NCI-H446 (cell line): ENCODE measurements around the gene LCOR.
"Not testable (repeated sequence)": the region's sequence is repeated elsewhere in the genome, so short reads cannot be mapped to it uniquely, and the experiment has no call there.

Experiments used
- DNase-seq, 2 experiments: peaks; one replicate each; lab custom pipeline; 2025; lab: John Stamatoyannopoulos, UW

LCOR gene

GRCh38 chr10:96935810-96936209 is 103.7 kb downstream of the LCOR start:
- DNase-seq: no peak

- DNase-seq: not testable (repeated sequence)
Observed at GRCh38 chr10:96943161-96943560, 111.1 kb downstream of the LCOR start.

GRCh38 chr10:96947036-96947435 is 114.9 kb downstream of the LCOR start:
- DNase-seq: no peak

- no peak for DNase-seq
Observed at GRCh38 chr10:96949039-96949683, 117.1 kb downstream of the LCOR start.

GRCh38 chr10:96951954-96952353 is 119.9 kb downstream of the LCOR start:
- DNase-seq: no peak

DNA sequence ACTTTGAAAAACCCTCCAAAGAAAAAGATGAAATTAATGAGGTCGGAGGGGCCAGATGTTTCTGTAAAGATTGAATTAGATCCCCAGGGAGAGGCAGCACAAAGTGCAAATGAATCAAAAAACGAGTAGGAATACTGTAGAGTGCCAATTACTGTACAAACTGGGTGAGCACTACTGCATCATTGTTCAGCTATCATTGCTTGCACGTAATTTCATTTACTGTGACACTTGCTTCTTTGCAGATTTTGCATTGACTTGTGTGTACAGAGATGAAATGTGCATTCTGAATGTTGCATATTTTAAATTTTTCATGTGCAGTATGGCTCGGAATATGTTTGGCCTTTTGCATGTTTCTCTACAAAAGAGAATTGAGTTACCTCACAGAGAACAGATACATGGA is 123.7 kb downstream of the LCOR start:
- no peak for DNase-seq

DNA sequence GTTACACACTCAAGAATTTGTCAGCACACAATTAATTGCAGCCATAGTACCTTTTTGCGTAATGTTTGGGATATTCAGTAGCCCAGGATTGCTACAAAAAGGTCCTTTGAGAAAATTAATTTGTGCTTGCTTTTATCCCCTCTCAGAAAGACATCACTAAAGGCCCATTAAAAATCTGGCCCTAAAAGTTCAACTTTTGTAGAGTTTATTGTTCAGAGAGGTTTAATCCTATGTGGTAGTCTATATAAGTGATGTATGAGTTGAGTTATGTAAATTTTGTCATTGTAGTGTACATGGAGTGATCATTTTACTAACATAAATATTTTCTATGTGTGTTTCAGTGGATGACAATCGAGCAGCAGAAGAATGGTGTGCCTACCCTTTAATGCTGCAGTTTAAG is 126.0 kb downstream of the LCOR start:
- DNase-seq: no peak

DNA sequence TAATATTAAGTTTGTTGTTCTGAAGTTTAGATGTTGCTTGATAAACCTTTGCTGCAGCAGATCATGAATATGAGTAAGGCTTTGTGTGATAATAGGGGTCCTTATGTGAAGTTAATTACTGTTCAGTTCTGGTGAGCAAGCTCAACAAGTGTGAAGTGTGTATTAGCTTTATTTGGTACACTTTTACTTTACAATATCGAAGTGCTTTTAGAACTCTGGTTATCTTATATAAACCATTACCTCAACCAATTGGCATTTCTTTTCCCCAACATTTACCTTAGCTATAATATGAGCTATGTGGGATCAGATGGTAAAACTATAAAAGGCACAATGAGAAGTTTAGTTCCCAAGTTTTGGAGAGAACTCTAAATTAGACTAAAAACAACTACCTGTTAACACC is 127.6 kb downstream of the LCOR start:
- DNase-seq: no peak

DNA sequence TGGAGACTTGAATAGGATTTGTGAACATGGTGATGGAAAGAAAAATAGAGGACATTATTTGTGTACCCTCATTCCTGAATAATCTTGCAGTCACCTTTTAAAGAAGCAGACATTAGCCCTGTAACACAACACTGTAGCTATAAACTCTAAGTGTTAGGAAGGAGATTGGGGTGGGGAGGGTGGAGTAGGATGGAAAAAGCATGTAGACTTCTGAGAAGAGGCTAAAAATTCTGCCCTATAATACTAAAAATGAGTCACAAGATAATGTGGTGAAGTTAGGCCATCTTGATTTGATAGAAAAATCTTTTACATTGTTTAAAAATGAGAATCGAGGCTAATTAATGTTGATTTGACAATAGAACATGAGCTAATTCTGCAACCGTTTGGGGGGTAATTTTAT is 128.8 kb downstream of the LCOR start:
- DNase-seq: no peak

DNA sequence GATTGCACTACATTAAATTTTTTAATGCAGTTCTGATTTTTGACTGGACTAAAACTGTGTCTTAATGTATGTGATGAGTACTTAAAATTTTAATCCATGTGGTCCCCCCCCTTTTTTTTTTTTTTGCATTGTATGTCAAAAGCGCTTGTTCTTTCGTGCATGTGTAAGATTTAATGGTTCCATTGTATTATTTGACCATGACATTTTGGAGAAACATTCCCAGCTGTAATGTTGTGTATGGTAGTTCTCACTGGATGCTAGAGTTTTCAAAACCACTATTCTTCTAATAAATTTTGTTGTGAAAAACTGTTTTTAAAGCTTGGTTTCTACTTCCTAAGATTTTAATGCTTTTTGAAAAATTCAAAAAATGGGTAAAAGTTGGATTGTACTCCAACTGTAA is 132.0 kb downstream of the LCOR start:
- DNase-seq: no peak

DNA sequence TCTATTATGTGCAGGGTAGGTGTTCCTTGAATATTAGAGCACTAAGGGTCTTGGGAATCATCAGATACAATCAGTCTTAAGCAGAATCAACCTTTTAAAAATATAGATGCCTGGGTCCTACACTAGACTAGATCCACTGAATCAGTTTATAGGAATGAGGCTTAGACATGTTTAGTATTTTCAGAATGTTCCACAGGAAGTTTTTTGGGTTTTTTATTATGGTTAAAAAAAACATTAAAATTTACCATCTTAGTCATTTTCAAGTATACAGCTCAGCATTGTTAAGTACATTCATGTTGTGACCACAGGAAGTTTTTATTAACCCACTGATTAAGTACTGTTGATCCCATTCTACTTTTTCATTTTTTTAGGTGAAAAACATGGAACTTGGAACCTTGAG is 135.7 kb downstream of the LCOR start:
- no peak for DNase-seq

GRCh38 chr10:96968682-96969423 is 136.8 kb downstream of the LCOR start:
- DNase-seq: no peak

DNA sequence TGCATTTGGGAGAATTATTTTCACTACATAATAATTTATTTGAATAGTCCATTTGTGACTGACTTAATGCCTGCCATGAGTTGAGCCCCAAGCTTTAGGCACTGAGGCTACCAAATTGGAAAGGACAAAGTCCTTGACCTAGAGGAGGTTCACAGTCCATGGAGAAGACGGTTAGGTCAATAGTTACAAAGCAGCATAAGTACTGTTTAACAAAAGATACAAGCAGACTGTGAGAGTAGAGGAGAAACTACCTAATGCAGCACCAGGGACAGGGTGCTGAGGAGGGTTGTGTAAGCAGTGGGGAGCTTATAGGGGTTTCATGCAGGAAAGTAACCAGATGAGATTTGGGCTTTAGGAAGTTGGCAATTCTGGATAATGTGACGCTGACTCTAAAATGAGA is 139.2 kb downstream of the LCOR start:
- DNase-seq: no peak

- no peak for DNase-seq
Observed at GRCh38 chr10:96972264-96972663, 140.2 kb downstream of the LCOR start.

GRCh38 chr10:96973809-96974747 is 142.0 kb downstream of the LCOR start:
- DNase-seq: no peak

DNA sequence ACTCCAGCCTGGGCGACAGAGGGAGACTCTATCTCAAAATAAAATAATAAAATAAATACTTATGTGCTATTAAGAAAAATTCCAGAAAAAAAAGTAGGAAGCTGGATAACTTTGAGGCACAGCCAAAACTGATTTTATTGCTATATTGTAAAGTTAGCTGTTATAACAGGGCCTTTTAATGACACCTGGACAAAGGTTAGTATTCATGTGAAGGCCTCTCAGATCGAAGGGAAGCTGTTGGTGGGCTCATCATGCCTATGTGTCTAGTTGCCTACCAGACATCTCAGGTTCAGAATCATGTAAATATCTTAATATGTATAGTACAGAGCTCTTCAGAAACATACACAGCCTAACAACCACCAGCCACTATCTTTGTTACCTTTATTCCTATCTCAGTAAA is 143.0 kb downstream of the LCOR start:
- DNase-seq: no peak

DNA sequence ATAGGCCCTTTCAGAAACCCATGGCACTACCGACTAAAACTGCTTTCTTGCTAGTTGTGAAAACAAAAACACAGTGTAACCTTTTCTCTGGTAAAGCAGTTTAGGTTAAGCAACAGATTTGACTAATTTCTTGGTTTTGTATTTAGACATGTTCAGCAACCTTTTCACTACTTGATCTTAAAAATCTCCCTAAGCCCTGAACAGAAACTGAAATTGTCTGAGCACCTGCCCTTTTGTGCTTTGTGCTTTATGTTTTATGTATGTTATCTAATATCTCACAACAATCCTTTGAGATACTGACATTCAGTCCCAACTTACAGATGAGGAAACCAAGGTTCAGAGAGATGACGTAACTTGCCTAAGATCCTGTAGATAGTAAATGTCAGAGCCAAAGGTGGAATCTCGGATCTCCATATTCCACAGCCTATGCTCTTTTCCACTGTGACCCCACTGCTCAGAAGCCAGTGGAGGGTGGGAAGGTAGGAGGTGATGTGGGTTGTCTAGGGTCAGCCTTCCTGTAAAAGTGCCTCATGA is 146.6 kb downstream of the LCOR start:
- DNase-seq: no peak

DNA sequence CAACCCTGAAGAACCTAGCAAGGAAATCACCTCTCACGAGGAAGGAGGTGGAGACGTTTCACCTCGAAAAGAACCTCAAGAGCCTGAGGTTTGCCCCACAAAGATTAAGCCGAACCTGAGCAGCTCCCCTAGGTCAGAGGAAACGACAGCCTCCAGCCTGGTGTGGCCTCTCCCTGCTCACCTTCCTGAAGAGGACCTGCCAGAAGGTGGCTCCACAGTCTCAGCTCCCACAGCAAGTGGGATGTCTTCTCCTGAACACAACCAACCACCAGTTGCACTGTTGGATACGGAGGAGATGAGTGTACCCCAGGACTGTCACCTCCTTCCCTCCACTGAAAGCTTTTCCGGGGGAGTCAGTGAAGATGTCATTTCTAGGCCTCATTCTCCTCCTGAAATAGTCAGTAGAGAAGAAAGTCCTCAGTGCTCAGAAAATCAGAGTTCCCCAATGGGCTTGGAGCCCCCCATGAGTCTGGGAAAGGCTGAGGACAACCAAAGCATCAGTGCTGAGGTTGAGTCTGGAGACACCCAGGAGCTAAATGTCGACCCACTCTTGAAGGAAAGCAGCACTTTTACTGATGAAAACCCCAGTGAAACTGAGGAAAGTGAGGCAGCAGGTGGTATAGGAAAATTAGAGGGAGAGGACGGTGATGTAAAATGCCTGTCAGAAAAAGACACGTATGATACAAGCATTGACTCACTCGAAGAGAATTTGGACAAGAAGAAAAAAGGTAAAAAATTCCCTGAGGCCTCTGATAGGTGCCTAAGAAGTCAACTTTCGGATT is 150.2 kb downstream of the LCOR start:
- no peak for DNase-seq

DNA sequence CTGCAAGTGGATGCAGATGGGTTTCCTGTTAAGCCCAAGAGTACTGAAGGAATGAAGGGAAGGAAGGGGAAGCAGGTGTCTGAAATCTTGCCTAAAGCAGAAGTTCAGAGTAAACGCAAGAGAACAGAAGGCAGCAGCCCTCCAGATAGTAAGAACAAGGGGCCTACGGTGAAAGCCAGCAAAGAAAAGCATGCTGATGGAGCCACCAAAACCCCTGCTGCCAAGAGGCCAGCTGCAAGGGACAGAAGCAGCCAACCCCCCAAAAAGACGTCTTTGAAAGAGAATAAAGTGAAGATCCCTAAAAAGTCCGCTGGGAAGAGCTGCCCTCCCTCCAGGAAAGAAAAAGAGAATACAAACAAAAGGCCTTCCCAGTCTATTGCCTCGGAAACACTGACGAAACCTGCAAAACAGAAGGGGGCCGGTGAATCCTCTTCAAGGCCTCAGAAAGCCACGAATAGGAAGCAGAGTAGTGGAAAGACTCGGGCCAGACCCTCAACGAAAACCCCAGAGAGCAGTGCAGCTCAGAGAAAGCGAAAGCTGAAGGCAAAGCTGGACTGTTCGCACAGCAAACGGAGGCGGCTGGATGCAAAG is 152.5 kb downstream of the LCOR start:
- no peak for DNase-seq

- no peak for DNase-seq
Observed at GRCh38 chr10:96986200-96986856, 154.2 kb downstream of the LCOR start.
